OCI-LY1 (cell line): ENCODE results near the gene RTL3.

Experiments used
- H2AFZ ChIP-seq: fragments of 200-600 bp; sonication (generic), shearing (Covaris generic); 2 replicates; pipeline ENCODE4 v1.6.0; 2014; ENCODE audit warnings: antibody characterized with exemption, mild to moderate bottlenecking, low read length
- H3F3A ChIP-seq: fragments of 200-600 bp; sonication (generic), shearing (Covaris generic); 2 replicates; pipeline ENCODE4 v1.6.0; 2014; ENCODE audit warnings: mild to moderate bottlenecking, antibody characterized with exemption, low read length, moderate library complexity; ENCODE audit not compliant: insufficient read depth
- H3K27ac ChIP-seq: fragments of 200-600 bp; sonication (generic); 2 replicates; pipeline ENCODE4 v1.5.1; 2014; ENCODE audit warnings: low read length, mixed run types, mild to moderate bottlenecking, low read depth; ENCODE audit not compliant: poor library complexity, severe bottlenecking
- H3K27me3 ChIP-seq: fragments of 200-600 bp; sonication (generic); 2 replicates; pipeline ENCODE4 v1.6.0; 2014; ENCODE audit warnings: antibody characterized with exemption, mild to moderate bottlenecking, low read length, moderate library complexity; ENCODE audit not compliant: insufficient read depth
- H3K36me3 ChIP-seq: fragments of 200-600 bp; sonication (generic); 2 replicates; pipeline ENCODE4 v1.6.1; 2014; ENCODE audit warnings: mild to moderate bottlenecking, antibody characterized with exemption, low read length, moderate library complexity, mixed read lengths; ENCODE audit not compliant: insufficient read depth
- H3K4me1 ChIP-seq: fragments of 200-600 bp; sonication (generic); 2 replicates; pipeline ENCODE4 v1.5.1; 2014; ENCODE audit warnings: mild to moderate bottlenecking, low read length, moderate library complexity; ENCODE audit not compliant: insufficient read depth, severe bottlenecking
- H3K4me2 ChIP-seq: fragments of 200-600 bp; sonication (generic), shearing (Covaris generic); 2 replicates; pipeline ENCODE4 v1.6.1; 2014; ENCODE audit warnings: low read length
- H3K4me3 ChIP-seq: fragments of 200-600 bp; sonication (generic); 2 replicates; pipeline ENCODE4 v1.5.1; 2014; ENCODE audit warnings: low read length, low read depth, mild to moderate bottlenecking, mixed read lengths; ENCODE audit not compliant: poor library complexity, severe bottlenecking
- H3K79me2 ChIP-seq: fragments of 200-600 bp; shearing (Covaris generic); 2 replicates; pipeline ENCODE4 v1.6.1; 2016; ENCODE audit warnings: mixed run types, low read length, mixed read lengths; ENCODE audit not compliant: insufficient read depth
- H3K9ac ChIP-seq: fragments of 200-600 bp; sonication (generic), shearing (Covaris generic); 2 replicates; pipeline ENCODE4 v1.6.1; 2014; ENCODE audit warnings: mild to moderate bottlenecking, low read length, mixed read lengths
- H3K9me2 ChIP-seq: fragments of 200-600 bp; sonication (generic), shearing (Covaris generic); 2 replicates; pipeline ENCODE4 v1.6.1; 2014; ENCODE audit warnings: low read depth, mild to moderate bottlenecking, low read length, mixed read lengths
- H3K9me3 ChIP-seq: fragments of 200-600 bp; shearing (Covaris generic); 2 replicates; pipeline ENCODE4 v1.6.1; 2014; ENCODE audit warnings: low read length, mixed read lengths
- H4K20me1 ChIP-seq: fragments of 200-600 bp; sonication (generic), shearing (Covaris generic); 2 replicates; pipeline ENCODE4 v1.6.0; 2016; ENCODE audit warnings: mild to moderate bottlenecking, low read length; ENCODE audit not compliant: insufficient read depth
- EZH2 ChIP-seq: fragments of 200-600 bp; sonication (generic), shearing (Covaris generic); IDR thresholded peaks from 2 replicates; pipeline ENCODE4 v1.8.0; 2017; ENCODE audit warnings: borderline replicate concordance, mixed run types, mild to moderate bottlenecking, antibody characterized with exemption, low read length, moderate library complexity, mixed read lengths
- TF ChIP-seq, protein P1 (sequence below): fragments of 200-600 bp; sonication (generic), shearing (Covaris generic); IDR thresholded peaks from 2 replicates; pipeline ENCODE4 v1.5.1; 2017; ENCODE audit warnings: mild to moderate bottlenecking, antibody characterized with exemption, low read length, moderate library complexity, mixed read lengths

The RTL3 gene

GRCh38 chrX:78618987-78619386 lies 40.1 kb downstream of the RTL3 start:
- Histone ChIP-seq H3F3A (no peaks in the 10 kb centered on the region), H2AFZ (no peak overlapping the region), H3K4me1 (no peaks in the 10 kb centered on the region), H3K79me2 (no peaks in the 10 kb centered on the region), H4K20me1 (no peaks in the 10 kb centered on the region), H3K27me3 (no peaks in the 10 kb centered on the region), H3K4me2 (no peak overlapping the region), H3K9me2 (no peaks in the 10 kb centered on the region), H3K36me3 (no peaks in the 10 kb centered on the region), H3K27ac (no peak overlapping the region), H3K9me3 (no peaks in the 10 kb centered on the region), H3K4me3 (no peak overlapping the region), H3K9ac (no peak overlapping the region)
- TF ChIP-seq EZH2: no peak
- TF ChIP-seq, protein P1, sequence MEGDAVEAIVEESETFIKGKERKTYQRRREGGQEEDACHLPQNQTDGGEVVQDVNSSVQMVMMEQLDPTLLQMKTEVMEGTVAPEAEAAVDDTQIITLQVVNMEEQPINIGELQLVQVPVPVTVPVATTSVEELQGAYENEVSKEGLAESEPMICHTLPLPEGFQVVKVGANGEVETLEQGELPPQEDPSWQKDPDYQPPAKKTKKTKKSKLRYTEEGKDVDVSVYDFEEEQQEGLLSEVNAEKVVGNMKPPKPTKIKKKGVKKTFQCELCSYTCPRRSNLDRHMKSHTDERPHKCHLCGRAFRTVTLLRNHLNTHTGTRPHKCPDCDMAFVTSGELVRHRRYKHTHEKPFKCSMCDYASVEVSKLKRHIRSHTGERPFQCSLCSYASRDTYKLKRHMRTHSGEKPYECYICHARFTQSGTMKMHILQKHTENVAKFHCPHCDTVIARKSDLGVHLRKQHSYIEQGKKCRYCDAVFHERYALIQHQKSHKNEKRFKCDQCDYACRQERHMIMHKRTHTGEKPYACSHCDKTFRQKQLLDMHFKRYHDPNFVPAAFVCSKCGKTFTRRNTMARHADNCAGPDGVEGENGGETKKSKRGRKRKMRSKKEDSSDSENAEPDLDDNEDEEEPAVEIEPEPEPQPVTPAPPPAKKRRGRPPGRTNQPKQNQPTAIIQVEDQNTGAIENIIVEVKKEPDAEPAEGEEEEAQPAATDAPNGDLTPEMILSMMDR: no peak

DNA sequence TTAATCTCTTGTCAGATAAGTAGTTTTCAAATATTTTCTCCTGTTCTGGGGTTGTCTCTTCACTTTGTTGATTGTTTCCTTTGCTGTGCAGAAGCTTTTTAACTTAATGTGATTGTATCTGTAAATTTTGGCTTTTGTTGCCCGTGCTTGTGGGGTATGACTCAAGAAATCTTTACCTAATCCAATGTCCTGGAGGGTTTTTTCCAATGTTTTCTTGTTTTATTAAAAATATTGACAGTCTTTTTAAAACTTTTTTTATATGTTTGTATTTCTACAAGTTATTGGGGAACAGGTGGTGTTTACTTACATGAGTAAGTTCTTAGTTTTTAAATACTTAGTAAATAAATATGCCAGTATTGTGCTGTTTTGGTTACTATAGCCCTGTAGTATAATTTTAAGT lies 44.9 kb downstream of the RTL3 start:
- Histone ChIP-seq H3K4me2 (no peak overlapping the region), H3K4me1 (no peaks in the 10 kb centered on the region), H3K36me3 (no peaks in the 10 kb centered on the region), H3F3A (no peaks in the 10 kb centered on the region), H3K79me2 (no peaks in the 10 kb centered on the region), H3K9me3 (no peaks in the 10 kb centered on the region), H3K9ac (no peak overlapping the region), H3K4me3 (no peak overlapping the region), H3K27me3 (no peaks in the 10 kb centered on the region), H2AFZ (no peak overlapping the region), H3K9me2 (no peaks in the 10 kb centered on the region), H4K20me1 (no peaks in the 10 kb centered on the region), H3K27ac (no peak overlapping the region)
- TF ChIP-seq, protein P1: no peak
